Keratinocyte (primary cell): Measurements from ENCODE around the gene PLPP4. TPM values are rescaled to one million over a fixed set of nuclear protein-coding genes. Genes with fewer than 3 reads are reported as not detected.

Experiments
- DNase-seq: peaks from one replicate; pipeline ENCODE4 v3.0.0-alpha.2; 2011; ENCODE audit warnings: low read depth, missing footprints, low spot score
- FAIRE-seq: peaks from 2 replicates; lab custom pipeline; 2011; peaks lifted over from hg19 to GRCh38; lab: Jason Lieb, UNC
- H2AFZ ChIP-seq: 2 replicates; pipeline ENCODE4 v1.6.0; 2012; ENCODE audit warnings: low read length, control low read depth, inconsistent platforms; ENCODE audit not compliant: control insufficient read depth
- H3K27ac ChIP-seq: 2 replicates; pipeline ENCODE4 v1.5.1; 2011; ENCODE audit warnings: low read length; ENCODE audit not compliant: control insufficient read depth, insufficient read depth
- H3K27me3 ChIP-seq: 3 replicates; pipeline ENCODE4 v1.6.0; 2011; ENCODE audit warnings: low read length; ENCODE audit not compliant: control insufficient read depth, insufficient read depth; ENCODE audit errors: extremely low read depth
- H3K36me3 ChIP-seq, 2 experiments: 2 replicates in 1 of 2; 3 replicates in 1 of 2; pipeline ENCODE4 v1.5.1; 2011; ENCODE audit warnings: low read length in 2 of 2, mild to moderate bottlenecking in 1 of 2; ENCODE audit not compliant: control insufficient read depth in 2 of 2, insufficient read depth in 2 of 2; ENCODE audit errors: extremely low read depth in 1 of 2
- H3K4me1 ChIP-seq: 3 replicates; pipeline ENCODE4 v1.5.1; 2011; ENCODE audit warnings: low read length; ENCODE audit not compliant: control insufficient read depth, insufficient read depth; ENCODE audit errors: extremely low read depth
- H3K4me2 ChIP-seq: 3 replicates; pipeline ENCODE4 v1.6.0; 2011; ENCODE audit warnings: low read depth, low read length; ENCODE audit not compliant: control insufficient read depth, insufficient read depth; ENCODE audit errors: extremely low read depth
- H3K4me3 ChIP-seq, 3 experiments: fragments of 200-600 bp in 1 of 3; sonication (generic) in 1 of 3; 2 replicates in 2 of 3; 3 replicates in 1 of 3; pipeline ENCODE4 v1.5.1; 2011 to 2016; ENCODE audit warnings: low read length in 3 of 3, mild to moderate bottlenecking in 3 of 3, control low read depth in 2 of 3, inconsistent platforms in 1 of 3, low read depth in 1 of 3, mixed read lengths in 1 of 3, mixed run types in 1 of 3, moderate library complexity in 1 of 3; ENCODE audit not compliant: control insufficient read depth in 2 of 3, insufficient read depth in 2 of 3; ENCODE audit errors: extremely low read depth in 1 of 3
- H3K79me2 ChIP-seq: 2 replicates; pipeline ENCODE4 v1.6.0; 2012; ENCODE audit warnings: low read length; ENCODE audit not compliant: control insufficient read depth, insufficient read depth
- H3K9ac ChIP-seq: 3 replicates; pipeline ENCODE4 v1.6.0; 2011; ENCODE audit warnings: low read length; ENCODE audit not compliant: control insufficient read depth, insufficient read depth; ENCODE audit errors: extremely low read depth
- H3K9me1 ChIP-seq: 3 replicates; pipeline ENCODE4 v1.6.0; 2011; ENCODE audit warnings: low read length; ENCODE audit not compliant: control insufficient read depth, insufficient read depth; ENCODE audit errors: extremely low read depth
- H3K9me3 ChIP-seq: 2 replicates; pipeline ENCODE4 v1.5.1; 2012; ENCODE audit warnings: low read depth, low read length; ENCODE audit not compliant: control insufficient read depth
- H4K20me1 ChIP-seq: 3 replicates; pipeline ENCODE4 v1.6.0; 2011; ENCODE audit warnings: low read length; ENCODE audit not compliant: control insufficient read depth, insufficient read depth; ENCODE audit errors: extremely low read depth
- CTCF ChIP-seq, 3 experiments: IDR thresholded peaks in 1 of 3; conservative IDR thresholded peaks in 1 of 3; optimal IDR thresholded peaks in 1 of 3; 2 replicates in 2 of 3; 3 replicates in 1 of 3; pipeline versions ENCODE3 to v1.5.1; 2011; ENCODE audit warnings: low read length in 3 of 3, mild to moderate bottlenecking in 3 of 3, moderate library complexity in 2 of 3, control low read depth in 1 of 3, inconsistent platforms in 1 of 3; ENCODE audit not compliant: insufficient read depth in 2 of 3; ENCODE audit errors: extremely low read depth in 1 of 3
- EZH2 ChIP-seq: IDR thresholded peaks from one replicate; pipeline ENCODE4 v1.6.1; 2012; ENCODE audit warnings: inconsistent platforms, mild to moderate bottlenecking, low read length, moderate library complexity
- dilution Hi-C: fragments of 300-500 bp; cut with MboI; formaldehyde crosslinking; loops from one replicate; pipeline ENCODE4 v1.7.0; 2020; ENCODE audit warnings: low sequenced_read_pairs; ENCODE audit not compliant: extremely low pct_ligation_motif_present
- polyA plus RNA-seq, 5 experiments: library from polyadenylated mRNA; depleted of rRNA in 3 of 5; stranded (reverse) in 3 of 5; stranded (forward) in 1 of 5; unstranded in 1 of 5; fragments of >200 nt; gene quantifications; 1 replicate in 1 of 5; 2 replicates in 3 of 5; 3 replicates in 1 of 5; pipeline versions ENCODE4 v1.2.1 to v1.2.3, GENCODE V29; 2011 to 2012; ENCODE audit warnings: missing spikeins in 2 of 5, low read depth in 1 of 5, low replicate concordance in 1 of 5

Gene PLPP4
- polyA plus RNA-seq, 1 donor (not counting 4 experiments of a cell fraction or from before 2014, with no cell fraction given): 0.76 TPM

- Histone ChIP-seq H3K4me1 (no peaks in the 10 kb centered on the region), H3K27ac (no peak overlapping the region), H2AFZ (no peak overlapping the region), H3K9me1 (no peaks in the 10 kb centered on the region), H3K36me3 (no peaks in the 10 kb centered on the region), H3K4me2 (no peak overlapping the region), H3K27me3 (peaks cover 5% of the 10 kb centered on the region), H3K4me3 (no peak overlapping the region), H3K79me2 (no peaks in the 10 kb centered on the region), H3K9ac (no peak overlapping the region), H3K9me3 (no peaks in the 10 kb centered on the region), H4K20me1 (no peaks in the 10 kb centered on the region)
- dilution Hi-C loops: no loop called here
- DNase-seq: no peak
- no peak for FAIRE-seq
- TF ChIP-seq CTCF (optimal IDR thresholded peaks at IDR 0.05 in 1 of 3, IDR thresholded peaks at IDR 0.05 in 1 of 3, conservative IDR thresholded peaks at IDR 0.05 in 1 of 3; ENCODE audit: extremely low read depth in 1 of 3, insufficient read depth in 2 of 3, low read length in 3 of 3) (no peak), EZH2 (no peak)
These were observed 29.7 kb downstream of the PLPP4 start for GRCh38 chr10:120486671-120487205.

- Histone ChIP-seq H3K36me3 (no peaks in the 10 kb centered on the region), H2AFZ (no peak overlapping the region), H4K20me1 (no peaks in the 10 kb centered on the region), H3K4me3 (no peak overlapping the region), H3K4me2 (no peak overlapping the region), H3K9me3 (no peaks in the 10 kb centered on the region), H3K9ac (no peak overlapping the region), H3K27ac (no peak overlapping the region), H3K79me2 (no peaks in the 10 kb centered on the region), H3K9me1 (no peaks in the 10 kb centered on the region), H3K4me1 (no peaks in the 10 kb centered on the region), H3K27me3 (peaks cover 10% of the 10 kb centered on the region)
- FAIRE-seq: no peak
- dilution Hi-C loops: no loop called here
- no peak for DNase-seq
- TF ChIP-seq CTCF (optimal IDR thresholded peaks at IDR 0.05 in 1 of 3, IDR thresholded peaks at IDR 0.05 in 1 of 3, conservative IDR thresholded peaks at IDR 0.05 in 1 of 3; ENCODE audit: extremely low read depth in 1 of 3, insufficient read depth in 2 of 3, low read length in 3 of 3): no peak
- TF ChIP-seq EZH2: no peak
These were observed 33.3 kb downstream of the PLPP4 start for GRCh38 chr10:120490288-120490687.
